Dendritic cell treated with granulocyte-macrophage colony-stimulating factor and Interleukin-4, amounts not matched to agents 40 ng/mL and 50 ng/mL, for 4 days (primary cell): ENCODE measurements around the gene IP6K3.
A peak's percentile ranks its signal among the peaks of the same experiment; 100 is the strongest.

Source experiments
- H3K27ac Mint-ChIP-seq: one replicate; pipeline ENCODE4 v1.8.0; 2022; ENCODE audit warnings: mild to moderate bottlenecking, mixed read lengths
- H3K27me3 Mint-ChIP-seq: one replicate; pipeline ENCODE4 v1.8.0; 2022; ENCODE audit warnings: mild to moderate bottlenecking, mixed read lengths
- H3K36me3 Mint-ChIP-seq: one replicate; pipeline ENCODE4 v1.8.0; 2022; ENCODE audit warnings: low read depth, mixed read lengths
- H3K4me1 Mint-ChIP-seq: one replicate; pipeline ENCODE4 v1.8.0; 2022; ENCODE audit warnings: low read depth, mixed read lengths
- H3K4me3 Mint-ChIP-seq: one replicate; pipeline ENCODE4 v1.8.0; 2022; ENCODE audit warnings: mild to moderate bottlenecking, moderate library complexity, mixed read lengths
- H3K9me3 Mint-ChIP-seq: one replicate; pipeline ENCODE4 v1.8.0; 2022; ENCODE audit warnings: mixed read lengths
- intact Hi-C: fragments of 100-400 bp; cut with micrococcal nuclease; formaldehyde crosslinking; loops from one replicate; pipeline ENCODE4 v1.15.0; 2022

Gene IP6K3

DNA sequence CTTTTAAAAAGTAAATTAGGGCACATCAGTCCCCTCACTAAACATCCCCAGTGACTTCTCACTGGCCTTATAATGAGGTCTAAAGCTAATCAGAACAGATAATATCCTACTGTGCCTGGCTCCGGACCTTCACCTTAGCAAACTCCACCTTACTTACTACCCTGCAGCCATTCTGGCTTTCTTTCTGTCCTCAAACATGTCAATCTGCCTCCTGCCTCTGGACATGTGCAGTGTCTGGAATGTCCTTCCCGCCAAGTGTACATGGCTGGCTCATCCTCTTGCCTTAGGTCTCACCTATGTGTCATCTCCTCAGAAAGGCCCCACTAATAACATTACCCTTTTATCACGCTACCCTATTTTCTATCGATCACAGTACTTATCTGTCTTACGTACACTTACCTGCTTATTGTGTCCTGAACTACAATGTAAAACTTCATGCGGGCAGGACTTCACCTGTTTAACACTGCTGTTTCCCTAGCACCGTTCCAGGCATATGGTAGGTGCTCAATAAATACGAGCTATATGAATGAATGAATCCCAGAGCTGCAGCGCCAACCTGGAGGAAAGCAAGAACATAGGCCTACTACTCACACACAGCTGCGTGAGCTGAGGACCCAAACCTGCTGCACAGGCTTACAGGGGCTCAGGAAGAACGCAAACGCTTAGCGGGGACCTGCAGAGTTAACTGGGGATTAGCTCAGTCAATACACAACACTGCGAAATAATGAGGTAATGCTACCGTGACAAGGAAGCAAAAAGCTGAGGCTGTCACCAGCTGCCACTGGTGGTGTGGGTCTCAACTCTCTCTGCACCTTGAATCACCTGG lies 36.2 kb downstream of the IP6K3 start:
- intact Hi-C loops: no loop called here
- Mint-ChIP-seq H3K4me3 (peak overlapping the region; percentile 99), H3K9me3 (no peaks in the 10 kb centered on the region), H3K4me1 (peaks cover 17% of the 10 kb centered on the region), H3K36me3 (peaks cover 35% of the 10 kb centered on the region), H3K27ac (peak overlapping the region; percentile 99), H3K27me3 (no peaks in the 10 kb centered on the region)

DNA sequence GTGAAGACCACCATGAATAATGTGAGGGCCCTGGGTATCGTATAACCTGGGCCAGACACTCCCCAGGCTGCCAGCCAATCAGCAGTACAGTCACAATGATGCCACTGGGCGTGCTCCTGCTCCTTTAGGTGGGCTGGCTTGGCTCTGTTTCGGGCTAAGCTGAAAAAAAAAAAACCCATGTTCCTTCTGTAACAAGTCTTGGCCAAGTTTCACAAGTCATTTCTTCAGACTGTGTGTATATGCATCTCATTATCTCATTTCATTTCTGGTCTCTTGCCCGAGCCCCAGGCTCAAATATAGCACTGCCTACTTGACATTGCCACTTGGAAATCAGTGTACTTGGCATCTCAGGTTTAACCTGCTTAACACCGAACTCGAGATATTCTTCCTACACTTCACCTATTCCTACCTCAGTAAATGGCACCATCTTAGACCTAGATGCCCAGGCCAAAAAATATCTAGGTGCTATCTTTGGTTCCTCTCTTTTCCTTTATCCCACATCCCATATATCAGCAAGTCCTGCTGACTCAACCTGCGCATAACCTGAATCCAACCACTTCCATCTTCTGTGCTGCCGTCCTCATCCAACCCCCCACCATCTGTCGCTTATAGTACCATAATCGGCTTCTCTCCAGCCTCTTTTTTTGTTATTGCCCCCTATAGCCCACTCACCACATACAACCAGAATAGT lies 37.0 kb downstream of the IP6K3 start:
- intact Hi-C loops: no loop called here
- H3K27me3 Mint-ChIP-seq: no peaks in the 10 kb centered on the region
- peaks cover 36% of the 10 kb centered on the region for H3K36me3 Mint-ChIP-seq
- H3K4me3 Mint-ChIP-seq: no peak overlapping the region
- no peaks in the 10 kb centered on the region for H3K9me3 Mint-ChIP-seq
- peaks cover 18% of the 10 kb centered on the region for H3K4me1 Mint-ChIP-seq
- no peak overlapping the region for H3K27ac Mint-ChIP-seq

DNA sequence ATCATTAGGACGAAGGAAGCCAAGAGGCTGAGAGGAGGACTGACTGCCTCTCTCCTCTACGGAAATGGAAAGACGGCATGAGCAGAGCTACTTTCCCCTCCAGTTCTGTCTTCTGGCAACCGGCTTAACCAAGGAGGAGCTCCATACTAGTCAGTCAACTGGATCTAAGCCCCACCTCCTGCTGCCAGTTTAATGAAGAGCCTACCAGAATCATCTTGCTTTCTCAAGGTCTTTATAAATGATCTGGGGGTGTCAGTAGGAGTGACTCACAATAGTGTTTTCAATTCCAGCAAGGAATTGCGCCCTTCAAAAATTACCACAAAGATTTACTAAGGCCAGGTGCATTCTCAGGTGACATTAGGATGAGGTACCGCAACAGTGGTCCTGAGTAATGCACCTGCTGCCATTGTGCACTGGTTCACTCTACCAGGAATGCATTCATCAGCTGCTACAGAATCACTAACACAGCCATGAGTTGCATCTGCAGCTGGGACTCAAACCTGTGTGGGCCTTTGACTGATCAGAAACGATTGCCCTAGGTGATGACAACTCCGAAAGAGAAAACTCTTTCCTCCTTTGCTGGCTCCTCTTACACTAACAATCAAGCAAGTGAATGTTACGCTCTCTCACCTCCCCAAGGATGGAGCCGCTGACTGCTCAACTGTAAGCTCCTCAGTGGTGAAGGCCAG lies 38.0 kb downstream of the IP6K3 start:
- Mint-ChIP-seq H3K4me3 (no peak overlapping the region), H3K27me3 (no peaks in the 10 kb centered on the region), H3K27ac (no peak overlapping the region), H3K4me1 (peaks cover 22% of the 10 kb centered on the region), H3K36me3 (peaks cover 46% of the 10 kb centered on the region), H3K9me3 (no peaks in the 10 kb centered on the region)
- intact Hi-C loops: no loop called here

DNA sequence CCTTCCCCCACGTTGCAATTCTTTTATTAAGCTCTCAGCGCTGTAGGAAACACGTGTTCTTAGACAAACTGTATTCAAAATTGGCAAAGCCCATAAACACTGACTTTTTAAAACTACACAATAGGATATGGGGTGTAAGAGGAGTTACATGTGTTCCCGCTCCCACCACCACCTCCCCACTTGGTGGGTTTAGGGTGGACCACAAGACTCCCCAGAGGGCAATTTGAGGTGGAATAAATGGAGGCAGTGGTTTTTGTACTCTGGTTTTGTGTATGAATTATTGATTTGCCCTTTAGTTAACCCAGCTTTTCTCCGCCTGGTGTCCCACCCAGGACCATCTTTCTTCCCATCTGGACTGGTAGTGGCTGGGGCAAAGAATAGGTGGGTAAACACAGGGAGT lies 38.9 kb downstream of the IP6K3 start:
- Mint-ChIP-seq H3K27ac (no peak overlapping the region), H3K4me3 (no peak overlapping the region), H3K36me3 (peaks cover 46% of the 10 kb centered on the region), H3K4me1 (peaks cover 22% of the 10 kb centered on the region), H3K9me3 (no peaks in the 10 kb centered on the region), H3K27me3 (no peaks in the 10 kb centered on the region)
- intact Hi-C loops: no loop called here

DNA sequence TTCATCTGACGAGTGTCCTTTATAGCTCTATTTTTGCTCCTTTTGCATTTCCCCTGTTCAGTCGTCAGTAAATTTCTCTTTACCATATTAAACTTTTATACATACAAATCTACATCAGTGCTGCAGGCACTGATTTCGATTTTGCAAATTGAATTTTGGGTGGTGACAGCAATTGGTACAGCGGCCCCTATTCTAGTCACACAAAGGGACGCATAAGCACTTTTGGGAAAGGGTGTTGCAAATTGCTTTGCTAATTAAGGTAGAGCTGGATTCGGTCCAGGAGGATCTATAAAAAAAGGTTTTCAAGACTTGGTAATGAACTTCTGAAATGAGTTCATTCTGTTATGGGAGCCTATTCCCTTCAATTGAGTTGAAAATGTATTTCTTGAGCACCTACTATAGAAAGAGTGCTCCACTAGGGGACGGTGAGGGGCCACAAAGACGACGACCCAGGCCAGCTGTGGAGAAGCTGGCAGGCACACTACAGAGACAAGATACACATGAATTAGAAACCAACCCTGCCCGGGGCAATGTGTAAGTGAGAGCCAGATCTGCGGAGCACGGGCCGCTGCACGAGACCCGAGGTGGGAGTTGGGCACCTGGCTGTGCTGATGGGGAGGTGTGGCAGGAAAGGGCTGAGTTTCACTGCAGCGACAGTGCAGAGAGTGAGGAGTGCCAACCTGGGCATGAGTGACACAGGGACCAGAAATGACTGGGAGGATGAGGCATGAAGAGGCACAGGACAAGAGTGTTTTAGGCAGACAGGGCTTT lies 40.6 kb downstream of the IP6K3 start:
- H3K4me1 Mint-ChIP-seq: peaks cover 18% of the 10 kb centered on the region
- no peaks in the 10 kb centered on the region for H3K27me3 Mint-ChIP-seq
- peaks cover 40% of the 10 kb centered on the region for H3K36me3 Mint-ChIP-seq
- no peak overlapping the region for H3K4me3 Mint-ChIP-seq
- intact Hi-C loops: no loop called here
- H3K9me3 Mint-ChIP-seq: no peaks in the 10 kb centered on the region
- no peak overlapping the region for H3K27ac Mint-ChIP-seq

DNA sequence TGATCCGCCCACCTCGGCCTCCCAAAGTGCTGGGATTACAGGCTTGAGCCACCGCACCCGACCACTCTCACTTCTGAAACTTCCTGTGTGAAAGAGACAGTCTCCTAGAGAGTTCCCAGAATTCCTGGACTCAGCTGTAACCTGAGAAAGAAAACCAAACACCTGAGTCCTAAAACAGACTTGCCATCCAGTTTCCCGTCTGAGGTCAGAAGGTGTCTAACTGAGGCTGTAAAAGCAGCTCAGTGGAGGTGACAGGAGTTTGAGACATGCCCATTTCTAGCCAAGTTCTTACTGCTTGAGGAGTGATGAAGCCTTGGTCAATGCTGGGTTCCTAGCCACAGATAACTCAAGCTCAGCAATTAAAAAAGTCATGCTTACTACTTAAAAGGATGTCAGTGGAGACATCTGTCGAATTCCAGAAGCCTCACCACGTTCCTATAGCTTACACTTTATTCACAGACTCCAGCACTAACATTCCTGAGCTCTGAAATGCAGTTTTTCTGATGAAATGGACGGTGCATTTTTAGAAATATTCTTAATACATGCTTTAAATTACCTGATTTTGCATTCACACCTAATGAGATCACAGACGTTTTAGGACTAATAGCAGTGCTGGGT lies 41.3 kb downstream of the IP6K3 start:
- Mint-ChIP-seq H3K4me3 (no peak overlapping the region), H3K36me3 (peaks cover 37% of the 10 kb centered on the region), H3K4me1 (peaks cover 13% of the 10 kb centered on the region), H3K27me3 (no peaks in the 10 kb centered on the region), H3K27ac (no peak overlapping the region), H3K9me3 (no peaks in the 10 kb centered on the region)
- intact Hi-C loops: no loop called here

DNA sequence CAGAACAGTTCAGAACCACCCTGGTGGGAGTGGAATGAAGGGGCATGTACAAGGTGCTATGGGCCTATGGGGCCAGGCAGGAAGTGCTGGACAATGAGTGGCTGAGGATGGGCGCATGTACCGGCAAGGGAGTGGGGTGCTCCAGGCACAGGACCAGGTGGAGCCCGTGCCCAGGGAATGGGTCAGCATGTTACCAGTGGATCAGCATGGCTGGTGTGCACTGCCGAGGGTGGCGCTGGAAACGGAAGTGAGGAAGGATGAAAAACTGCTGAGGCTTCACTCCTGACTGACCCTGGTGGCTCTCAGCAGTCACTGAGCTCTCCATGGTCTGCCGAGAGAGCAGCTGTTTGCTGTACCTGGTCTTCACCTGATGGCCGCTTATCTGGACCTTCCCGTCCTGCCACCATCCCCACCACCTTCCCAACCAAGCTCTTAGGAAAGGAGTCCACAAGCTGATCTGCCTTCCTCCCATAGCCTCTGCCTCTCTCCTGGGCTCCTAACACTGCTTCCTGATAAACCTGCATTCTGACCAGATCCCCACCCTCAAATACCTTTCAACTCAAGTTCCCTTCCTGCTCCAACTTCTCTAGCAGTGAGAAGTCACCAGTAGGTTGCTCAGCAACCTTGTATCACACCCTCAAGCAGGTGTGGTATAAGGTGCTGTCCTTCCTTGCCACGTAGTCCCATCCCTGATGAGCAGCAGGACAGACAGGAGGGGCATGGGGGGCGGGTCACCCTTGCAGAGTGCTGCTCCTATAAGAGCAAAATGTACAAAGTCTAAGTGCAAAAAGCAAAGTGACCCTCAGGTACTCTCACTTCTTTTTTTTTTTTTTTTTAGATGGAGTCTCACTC lies 42.3 kb downstream of the IP6K3 start:
- Mint-ChIP-seq H3K27me3 (no peaks in the 10 kb centered on the region), H3K4me3 (no peak overlapping the region), H3K36me3 (peaks cover 36% of the 10 kb centered on the region), H3K27ac (no peak overlapping the region), H3K4me1 (peaks cover 6% of the 10 kb centered on the region), H3K9me3 (no peaks in the 10 kb centered on the region)
- intact Hi-C loops: no loop called here

DNA sequence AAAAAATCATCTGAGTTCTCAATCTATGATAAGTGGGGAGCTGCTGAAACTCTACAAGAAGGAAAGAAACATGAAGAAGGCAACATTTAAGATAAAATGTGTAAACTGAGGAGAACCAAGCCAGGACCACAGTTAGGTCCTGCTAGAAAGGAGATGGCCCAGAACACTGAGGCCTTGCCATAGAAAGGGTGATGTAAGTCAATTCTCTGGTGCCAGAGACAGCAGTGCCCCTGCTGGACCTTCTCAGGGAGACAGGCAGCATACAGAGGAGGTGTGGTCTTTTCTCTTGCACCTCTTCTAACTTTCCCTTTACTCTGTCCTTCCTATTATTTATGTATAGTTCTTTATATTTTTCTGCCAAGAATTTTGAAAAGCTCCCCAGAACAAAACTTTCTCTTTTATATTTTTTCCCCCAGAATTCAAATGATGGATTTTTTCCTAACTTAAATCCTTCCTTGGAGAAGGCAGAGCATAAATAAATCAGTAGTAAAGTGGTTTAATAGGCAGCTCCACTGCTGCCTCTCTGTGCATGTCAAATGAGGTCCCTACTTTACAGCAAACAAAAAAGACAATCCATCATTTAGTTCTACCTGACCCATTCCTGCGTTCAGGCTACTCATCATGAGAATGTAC lies 44.2 kb downstream of the IP6K3 start:
- Mint-ChIP-seq H3K27me3 (no peaks in the 10 kb centered on the region), H3K9me3 (no peaks in the 10 kb centered on the region), H3K27ac (no peak overlapping the region), H3K4me3 (no peak overlapping the region), H3K36me3 (peaks cover 37% of the 10 kb centered on the region), H3K4me1 (peaks cover 6% of the 10 kb centered on the region)
- intact Hi-C loops: no loop called here

DNA sequence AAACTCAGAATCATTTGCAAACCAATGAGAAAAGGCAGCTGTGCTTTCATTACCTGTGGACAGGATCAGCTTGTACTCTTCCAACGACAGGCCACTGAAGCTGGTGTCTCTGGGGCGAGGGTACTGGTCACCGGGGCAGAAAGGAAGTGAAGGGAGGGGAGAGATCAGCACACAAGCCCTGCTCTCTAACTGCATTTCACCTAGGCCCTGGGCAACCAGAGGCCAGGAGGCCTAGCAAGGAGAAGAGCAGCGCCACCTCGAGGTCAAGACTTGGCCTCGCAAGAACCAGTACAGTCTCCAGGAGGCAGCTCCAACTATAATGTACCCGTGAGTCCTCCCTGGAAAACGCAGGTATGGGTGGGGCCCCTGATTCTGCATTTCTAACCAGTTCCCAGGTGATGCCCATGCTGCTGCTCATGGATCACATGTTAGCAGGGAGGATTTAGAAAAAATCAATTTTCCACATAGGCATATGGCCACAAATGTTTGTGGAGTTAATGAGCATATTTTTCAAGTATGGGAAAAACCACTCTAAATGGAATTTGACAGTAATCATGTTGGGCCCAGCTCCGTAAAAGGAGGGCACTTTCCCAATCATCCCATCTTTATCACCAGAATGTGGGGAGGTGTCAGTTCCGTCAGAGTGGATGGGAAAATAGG lies 46.2 kb downstream of the IP6K3 start:
- H3K4me1 Mint-ChIP-seq: peaks cover 6% of the 10 kb centered on the region
- intact Hi-C loops: loop anchor here (2.0 kb wide), 1 partner anchor 112 kb away; no protein-coding TSS in a partner anchor

DNA sequence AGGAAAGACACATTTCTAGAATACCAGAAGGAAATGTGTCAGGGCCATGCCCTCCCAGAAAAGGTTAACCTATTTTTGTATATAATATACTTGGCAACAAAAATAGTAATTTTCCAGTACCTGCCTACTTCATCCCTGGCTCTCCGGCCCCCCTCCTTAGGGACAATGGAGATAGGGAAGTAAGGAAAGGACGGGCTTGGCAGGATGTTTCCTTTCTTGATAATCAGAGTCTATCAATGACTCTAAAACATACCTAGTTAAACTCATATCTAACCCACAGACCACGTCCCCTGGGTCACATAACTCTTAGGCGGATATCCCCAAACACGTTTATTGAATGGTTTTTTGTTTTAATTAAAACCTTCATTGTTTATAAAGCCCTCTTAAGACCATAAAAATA lies 47.0 kb downstream of the IP6K3 start:
- no peaks in the 10 kb centered on the region for H3K27me3 Mint-ChIP-seq
- intact Hi-C loops: loop anchor here (2.0 kb wide), 1 partner anchor 111 kb away; no protein-coding TSS in a partner anchor
- H3K9me3 Mint-ChIP-seq: no peaks in the 10 kb centered on the region
- peaks cover 62% of the 10 kb centered on the region for H3K36me3 Mint-ChIP-seq
- no peak overlapping the region for H3K27ac Mint-ChIP-seq
- H3K4me1 Mint-ChIP-seq: peaks cover 10% of the 10 kb centered on the region
- H3K4me3 Mint-ChIP-seq: no peak overlapping the region

More for the DNA sequence above, 46.2 kb downstream of the IP6K3 start:
- H3K27ac Mint-ChIP-seq: no peak overlapping the region
- peaks cover 57% of the 10 kb centered on the region for H3K36me3 Mint-ChIP-seq
- H3K4me3 Mint-ChIP-seq: no peak overlapping the region
- no peaks in the 10 kb centered on the region for H3K27me3 Mint-ChIP-seq
- H3K9me3 Mint-ChIP-seq: no peaks in the 10 kb centered on the region

DNA sequence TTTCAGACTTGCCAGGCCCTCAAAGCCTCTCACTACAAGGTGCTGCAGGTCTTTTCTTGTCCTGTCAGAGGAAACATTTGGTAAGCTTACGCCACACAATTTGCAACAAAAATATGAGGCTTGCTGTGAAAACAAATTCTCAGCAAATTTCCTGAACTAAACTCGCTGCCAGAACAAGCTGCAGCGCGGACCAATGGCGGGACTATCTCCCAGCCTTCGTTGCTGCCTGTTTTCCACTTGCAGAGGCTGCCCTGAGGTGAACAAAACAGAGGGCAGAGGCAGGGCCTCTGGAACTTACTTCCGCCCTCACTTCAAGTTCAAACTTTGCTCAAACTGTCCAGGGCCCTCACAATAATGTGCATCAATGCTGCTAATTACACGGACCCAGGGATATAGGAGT lies 47.6 kb downstream of the IP6K3 start:
- Mint-ChIP-seq H3K36me3 (peaks cover 56% of the 10 kb centered on the region), H3K27ac (no peak overlapping the region), H3K4me3 (no peak overlapping the region), H3K9me3 (no peaks in the 10 kb centered on the region), H3K4me1 (peaks cover 11% of the 10 kb centered on the region), H3K27me3 (no peaks in the 10 kb centered on the region)
- intact Hi-C loops: no loop called here

DNA sequence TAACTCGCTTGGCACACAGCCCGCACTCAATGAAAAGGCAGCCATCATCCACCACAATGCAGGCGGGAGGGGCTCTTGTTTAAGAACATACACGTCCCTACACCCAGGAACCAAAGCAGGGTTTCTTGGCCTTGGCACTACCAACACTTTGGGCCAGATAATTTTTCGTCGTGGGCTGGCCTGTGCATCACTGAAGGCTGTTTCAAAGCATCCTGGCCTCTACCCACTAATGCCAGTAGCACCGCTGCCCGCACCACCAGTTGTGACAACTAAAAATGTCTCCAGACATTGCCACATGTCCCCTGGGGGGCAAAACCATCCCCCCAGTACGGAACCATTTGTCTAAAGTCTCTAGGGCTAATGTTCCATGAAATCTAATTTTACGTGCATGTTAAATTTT lies 48.2 kb downstream of the IP6K3 start:
- Mint-ChIP-seq H3K27ac (no peak overlapping the region), H3K4me3 (no peak overlapping the region), H3K36me3 (peaks cover 53% of the 10 kb centered on the region), H3K4me1 (peaks cover 11% of the 10 kb centered on the region), H3K27me3 (no peaks in the 10 kb centered on the region), H3K9me3 (no peaks in the 10 kb centered on the region)
- intact Hi-C loops: no loop called here
